Stimulated activated CD4-positive, alpha-beta T cell treated with anti-CD3 and anti-CD28 coated beads, TNF-alpha, amount 100 ng/mL, for 48 hours (primary cell): Measurements from ENCODE around the gene ATP13A3.

ENCODE experiments used
- DNase-seq, 3 donors: peaks; one replicate each; pipeline ENCODE4 v3.0.0-alpha.2; 2020; ENCODE audit warnings: low read depth in 3 of 3

The ATP13A3 gene

DNA sequence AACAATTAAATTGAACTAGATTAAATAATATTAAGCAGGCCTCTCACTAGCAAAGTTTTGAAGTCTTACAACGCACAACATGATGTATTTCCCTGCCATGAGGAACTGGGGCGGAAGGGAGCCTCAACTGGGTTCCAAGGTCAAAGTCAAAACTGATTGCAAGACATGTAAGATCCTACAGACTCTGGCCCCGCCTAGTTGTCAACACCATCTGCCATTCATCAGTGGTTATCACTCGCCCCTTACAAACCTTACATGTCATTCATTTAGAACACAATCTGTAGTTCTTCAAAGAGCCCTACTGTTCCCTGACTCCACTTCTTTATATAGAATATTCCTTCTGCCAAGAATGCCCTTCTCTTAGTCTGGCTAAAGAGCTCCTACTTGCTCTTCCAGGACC, 10.0 kb downstream of the ATP13A3 start:
- no peak for DNase-seq

DNA sequence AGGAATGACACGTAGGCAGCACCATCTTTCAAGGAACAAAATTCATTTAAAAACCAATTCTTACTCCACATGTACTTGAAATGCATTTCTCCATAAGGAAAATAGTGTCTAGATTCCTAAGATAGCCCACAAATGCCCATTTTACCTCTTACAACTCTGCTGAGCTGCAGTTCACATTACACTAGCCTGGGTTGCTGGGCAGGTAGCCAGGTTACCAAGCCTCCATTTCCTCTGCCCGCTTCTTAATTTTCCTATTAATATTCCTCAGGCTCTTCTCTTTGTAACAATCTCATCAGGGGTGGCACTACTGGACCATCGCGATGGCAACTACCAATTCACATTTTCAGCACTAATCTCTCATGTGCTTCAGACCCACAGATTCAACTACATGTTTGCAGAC, 10.8 kb downstream of the ATP13A3 start:
- no peak for DNase-seq

DNA sequence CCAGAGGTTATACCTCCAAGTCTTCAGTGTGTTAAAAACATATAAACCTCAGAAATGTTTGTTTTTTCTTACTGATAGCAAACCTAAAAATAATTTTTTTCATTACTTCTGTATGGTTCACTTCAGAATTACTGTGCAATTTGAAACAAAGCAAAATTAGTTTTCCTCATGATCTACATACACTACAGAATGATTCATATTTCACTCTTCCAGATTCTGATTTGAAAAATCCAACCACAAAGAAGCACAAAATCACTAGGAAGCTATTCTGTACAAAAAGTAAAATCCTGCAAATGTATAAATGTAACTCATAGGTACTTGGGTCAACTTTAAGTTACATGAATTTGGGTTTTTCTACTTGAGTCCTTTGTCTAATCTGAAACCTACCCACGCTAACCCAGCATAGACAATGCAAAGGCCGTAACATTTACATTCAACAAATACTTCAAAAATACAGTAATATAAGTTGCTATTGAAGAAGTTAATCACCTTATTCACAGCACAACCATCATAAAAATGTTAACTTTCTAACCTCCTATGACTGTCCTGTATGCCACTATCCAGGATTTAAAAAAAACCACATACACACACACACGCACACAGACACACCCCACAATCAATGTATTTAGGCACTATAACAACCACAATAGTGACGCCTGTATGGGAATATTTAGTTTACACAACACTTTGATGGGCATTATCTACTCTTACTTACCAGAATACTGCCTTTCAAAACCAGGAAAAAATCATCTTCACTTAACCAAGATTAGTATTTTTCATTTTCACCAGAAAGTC, 11.5 kb downstream of the ATP13A3 start:
- no peak for DNase-seq

GRCh38 chr3:194474675-194475074, 12.1 kb downstream of the ATP13A3 start:
- DNase-seq = no peak

GRCh38 chr3:194472290-194472920, 14.4 kb downstream of the ATP13A3 start:
- no peak for DNase-seq

- no peak for DNase-seq
Measured at GRCh38 chr3:194471863-194472262, 14.9 kb downstream of the ATP13A3 start.

- DNase-seq = no peak
Measured at GRCh38 chr3:194470615-194471014, 16.2 kb downstream of the ATP13A3 start.

DNA sequence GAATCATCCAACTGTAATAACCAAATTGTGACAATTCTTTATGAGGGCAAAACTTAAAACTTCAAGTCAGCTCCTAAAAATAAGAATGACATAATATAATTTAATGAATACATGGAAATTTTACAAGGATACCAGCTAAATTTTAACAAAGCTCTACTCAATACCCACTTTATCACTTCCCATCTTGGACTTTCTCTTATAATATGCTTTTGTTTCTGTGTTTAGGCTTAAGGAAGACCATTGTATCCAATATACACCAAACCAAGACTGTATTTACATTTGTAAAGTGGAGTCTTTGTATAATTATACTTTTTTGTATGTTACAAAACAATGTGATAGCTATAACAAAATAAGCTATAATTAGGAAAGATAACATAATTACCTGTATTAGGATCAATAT, 16.8 kb downstream of the ATP13A3 start:
- no peak for DNase-seq

GRCh38 chr3:194468086-194468485, 18.7 kb downstream of the ATP13A3 start:
- no peak for DNase-seq

GRCh38 chr3:194466761-194467356, 19.9 kb downstream of the ATP13A3 start:
- DNase-seq = no peak

GRCh38 chr3:194465920-194466570, 20.8 kb downstream of the ATP13A3 start:
- no peak for DNase-seq

GRCh38 chr3:194465246-194465645, 21.6 kb downstream of the ATP13A3 start:
- DNase-seq = no peak

- DNase-seq = no peak
Measured at GRCh38 chr3:194464692-194465091, 22.1 kb downstream of the ATP13A3 start.

DNA sequence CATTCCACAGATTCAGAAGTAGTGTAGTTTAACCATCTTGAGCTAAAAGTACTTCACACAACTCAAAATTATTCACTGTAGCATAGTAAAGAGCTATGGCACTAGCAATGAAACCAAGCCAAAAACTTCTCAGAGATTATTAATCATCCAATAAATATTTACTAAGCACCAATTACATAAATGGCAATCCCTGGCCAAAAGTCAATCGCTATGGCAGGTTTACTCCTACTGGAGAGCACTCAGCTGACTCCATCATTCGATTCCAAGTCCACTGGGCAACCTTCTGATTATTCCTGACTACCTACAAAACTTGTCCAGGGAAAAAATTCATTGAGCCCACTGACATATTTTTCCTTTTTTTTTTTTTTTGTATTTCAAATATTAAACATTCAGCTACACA, 23.9 kb downstream of the ATP13A3 start:
- no peak for DNase-seq

DNA sequence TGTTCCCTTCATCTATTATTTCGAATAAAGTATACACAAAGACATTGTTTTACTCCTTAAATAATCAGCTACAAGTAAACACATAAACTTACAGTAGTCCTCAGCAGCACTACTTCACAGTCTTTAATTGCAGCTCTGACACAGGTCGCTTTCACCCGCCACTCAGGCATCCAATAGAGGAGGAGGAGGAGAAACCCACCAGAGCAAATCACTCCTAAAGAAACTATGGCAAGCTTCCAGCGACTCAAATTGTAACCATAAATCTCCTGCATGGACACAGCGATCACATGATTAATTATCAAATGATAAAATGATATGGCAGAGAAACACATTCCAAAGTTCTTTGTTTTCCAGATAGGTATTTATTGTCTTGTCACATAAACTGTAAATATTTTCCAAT, 26.2 kb downstream of the ATP13A3 start:
- DNase-seq = no peak

GRCh38 chr3:194458131-194458530, 28.7 kb downstream of the ATP13A3 start:
- no peak for DNase-seq

GRCh38 chr3:194455481-194455880, 31.3 kb downstream of the ATP13A3 start:
- DNase-seq = no peak

DNA sequence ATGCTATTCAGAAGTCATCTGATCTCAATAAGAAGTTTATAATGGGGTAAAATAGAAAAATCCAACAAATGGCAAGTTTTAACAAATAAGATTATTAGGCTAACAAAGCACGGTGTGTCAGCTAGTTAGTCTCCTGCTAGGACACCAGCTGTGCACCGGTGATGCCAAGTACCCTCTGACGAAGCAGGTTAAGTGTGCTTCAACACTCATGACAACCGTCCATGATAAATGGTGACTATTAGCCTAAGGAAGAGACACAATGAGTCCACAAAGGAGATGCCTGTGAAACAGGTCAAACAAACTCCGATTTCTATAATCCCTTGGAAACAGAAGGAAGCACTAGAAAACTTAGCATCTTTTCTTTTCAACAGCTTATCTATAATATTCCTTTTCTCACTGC, 36.5 kb downstream of the ATP13A3 start:
- DNase-seq = no peak

GRCh38 chr3:194449913-194450312, 36.9 kb downstream of the ATP13A3 start:
- DNase-seq = no peak

- no peak for DNase-seq
Measured at GRCh38 chr3:194447657-194448056, 39.1 kb downstream of the ATP13A3 start.

- no peak for DNase-seq
Measured at GRCh38 chr3:194447161-194447560, 39.6 kb downstream of the ATP13A3 start.

DNA sequence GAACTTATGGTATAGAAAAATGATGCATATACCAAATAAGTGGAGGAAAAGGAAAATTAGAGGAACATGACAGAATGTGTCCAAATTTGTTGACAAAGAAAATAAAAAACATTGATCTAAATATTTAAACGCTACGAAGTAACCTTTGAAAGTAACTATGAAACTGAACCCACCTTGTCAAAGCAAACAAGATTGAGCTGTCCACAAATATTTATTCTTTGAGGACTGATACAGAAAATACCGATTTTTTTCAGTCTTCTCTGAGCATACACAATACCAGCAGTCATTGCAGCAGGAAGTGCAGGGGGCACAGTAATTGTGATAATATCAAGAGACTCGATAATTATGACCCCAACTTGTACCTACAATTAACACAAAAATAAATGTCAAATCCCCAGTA, 40.0 kb downstream of the ATP13A3 start:
- DNase-seq = no peak

GRCh38 chr3:194446172-194446571, 40.6 kb downstream of the ATP13A3 start:
- DNase-seq = no peak
